Coronary artery (tissue), 2 donors: ENCODE results near the gene RAB22A.

Experiments used
- DNase-seq: peaks from one replicate; pipeline ENCODE4 v3.0.0-alpha.2; 2017; ENCODE audit warnings: low spot score
- H3K27ac ChIP-seq, 2 donors: fragments of 200-600 bp; sonication (generic); one replicate each; pipeline ENCODE4 v1.5.1; 2016 to 2019
- H3K4me3 ChIP-seq: fragments of 200-600 bp; sonication (generic); 2 replicates; pipeline ENCODE4 v1.5.1; 2016; ENCODE audit warnings: mild to moderate bottlenecking, moderate library complexity
- TF ChIP-seq, protein P1 (sequence below): fragments of 200-600 bp; sonication (generic); IDR thresholded peaks from one replicate; pipeline ENCODE4 v1.5.1; 2019; ENCODE audit warnings: antibody characterized with exemption

Gene RAB22A

DNA sequence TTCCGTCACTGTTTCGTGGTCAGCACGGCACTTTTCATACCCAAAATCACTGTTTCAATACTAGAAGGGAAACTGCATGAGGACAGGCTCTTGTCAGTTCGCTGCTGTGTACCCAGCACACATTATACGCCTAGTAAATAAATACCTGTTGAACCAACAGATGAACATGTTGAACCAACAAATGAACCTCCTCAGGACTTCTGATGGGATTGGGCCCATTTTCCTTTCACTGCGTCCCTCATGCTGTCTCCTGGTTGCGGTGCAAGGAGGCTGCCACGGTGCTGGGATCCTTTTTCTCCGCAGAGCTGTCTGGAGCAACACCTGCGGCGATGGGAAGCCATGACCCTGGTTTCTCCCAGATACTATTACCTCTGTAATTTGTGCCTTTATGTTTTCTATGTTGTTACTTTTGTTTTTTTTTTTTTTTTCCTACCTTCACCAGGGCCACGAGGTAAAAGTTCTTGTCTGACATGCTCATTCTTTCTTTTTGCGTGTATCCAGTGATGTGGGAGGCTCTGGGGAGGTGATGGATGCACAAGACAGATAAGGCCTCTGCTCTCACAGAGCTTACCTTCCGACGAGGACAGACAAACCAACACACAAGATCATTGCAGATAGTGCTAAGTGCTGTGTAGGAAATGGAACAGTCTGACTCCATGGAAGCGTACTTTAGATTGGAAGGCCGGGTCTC is 80.6 kb downstream of the RAB22A start:
- H3K4me3 ChIP-seq = peak overlapping the region; percentile 94
- peak overlapping the region; percentile 94 to 96 for H3K27ac ChIP-seq
- DNase-seq = no peak
- TF ChIP-seq, protein P1, sequence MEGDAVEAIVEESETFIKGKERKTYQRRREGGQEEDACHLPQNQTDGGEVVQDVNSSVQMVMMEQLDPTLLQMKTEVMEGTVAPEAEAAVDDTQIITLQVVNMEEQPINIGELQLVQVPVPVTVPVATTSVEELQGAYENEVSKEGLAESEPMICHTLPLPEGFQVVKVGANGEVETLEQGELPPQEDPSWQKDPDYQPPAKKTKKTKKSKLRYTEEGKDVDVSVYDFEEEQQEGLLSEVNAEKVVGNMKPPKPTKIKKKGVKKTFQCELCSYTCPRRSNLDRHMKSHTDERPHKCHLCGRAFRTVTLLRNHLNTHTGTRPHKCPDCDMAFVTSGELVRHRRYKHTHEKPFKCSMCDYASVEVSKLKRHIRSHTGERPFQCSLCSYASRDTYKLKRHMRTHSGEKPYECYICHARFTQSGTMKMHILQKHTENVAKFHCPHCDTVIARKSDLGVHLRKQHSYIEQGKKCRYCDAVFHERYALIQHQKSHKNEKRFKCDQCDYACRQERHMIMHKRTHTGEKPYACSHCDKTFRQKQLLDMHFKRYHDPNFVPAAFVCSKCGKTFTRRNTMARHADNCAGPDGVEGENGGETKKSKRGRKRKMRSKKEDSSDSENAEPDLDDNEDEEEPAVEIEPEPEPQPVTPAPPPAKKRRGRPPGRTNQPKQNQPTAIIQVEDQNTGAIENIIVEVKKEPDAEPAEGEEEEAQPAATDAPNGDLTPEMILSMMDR = no peak

DNA sequence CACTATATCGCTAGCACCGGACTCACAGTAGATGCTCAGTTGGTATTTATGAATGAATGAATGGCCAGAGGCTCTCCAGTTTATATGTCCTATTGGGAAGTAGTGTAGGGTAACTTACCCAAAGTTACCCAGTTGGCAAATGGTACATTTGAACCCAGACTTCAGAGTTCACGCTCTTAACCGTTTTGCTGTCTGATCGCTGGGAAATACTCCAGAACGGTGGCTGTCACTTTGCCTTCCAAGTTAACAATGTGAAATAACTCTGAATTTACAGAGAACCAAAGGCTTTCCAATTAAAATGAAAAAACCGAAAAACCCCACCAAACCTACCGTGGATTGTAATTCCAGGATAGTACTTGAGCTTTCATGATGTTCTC is 81.1 kb downstream of the RAB22A start:
- Histone ChIP-seq H3K4me3 (peak overlapping the region; percentile 94), H3K27ac (no peak overlapping the region)
- TF ChIP-seq, protein P1 = no peak
- no peak for DNase-seq

DNA sequence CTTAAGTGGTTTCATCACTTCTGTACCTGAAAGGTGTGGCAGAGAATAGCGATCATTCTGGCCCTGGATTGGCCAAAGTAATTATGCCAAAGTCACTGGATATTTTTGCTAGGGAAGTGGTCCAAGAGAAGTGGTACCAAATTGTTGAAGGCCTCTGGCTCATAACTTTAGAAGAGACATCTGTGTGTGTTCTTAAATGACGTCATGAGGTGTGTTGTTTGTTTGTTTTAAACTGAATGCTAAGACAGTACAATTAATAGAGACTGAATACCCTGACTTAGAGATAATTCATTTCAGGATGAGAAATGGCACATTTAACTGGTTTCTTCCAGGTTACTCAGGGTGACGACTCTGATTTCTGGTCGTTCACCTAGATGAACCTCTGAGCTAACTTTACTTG is 82.8 kb downstream of the RAB22A start:
- H3K4me3 ChIP-seq = no peak overlapping the region
- TF ChIP-seq, protein P1 = no peak
- no peak overlapping the region for H3K27ac ChIP-seq
- DNase-seq = no peak

DNA sequence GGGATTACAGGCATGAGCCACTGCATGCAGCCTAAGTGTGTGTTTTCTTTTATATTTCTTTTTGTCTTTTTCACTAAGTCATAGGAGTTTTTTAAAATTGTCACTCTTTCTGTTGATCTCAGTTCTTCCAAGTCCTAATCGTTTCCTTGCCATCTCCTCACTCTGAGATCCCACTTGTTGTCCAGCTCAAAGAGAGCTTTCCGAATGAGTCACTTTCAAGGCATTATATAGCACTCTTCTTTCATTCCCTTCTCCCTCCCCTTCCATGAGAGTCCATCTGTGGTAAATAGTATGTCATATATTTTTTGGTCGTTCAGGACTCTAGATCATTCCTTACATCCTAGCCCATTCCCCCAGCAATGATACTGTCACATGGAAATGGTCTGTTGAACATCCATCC is 83.8 kb downstream of the RAB22A start:
- TF ChIP-seq, protein P1 = no peak
- DNase-seq = no peak
- H3K27ac ChIP-seq = no peak overlapping the region
- no peak overlapping the region for H3K4me3 ChIP-seq

DNA sequence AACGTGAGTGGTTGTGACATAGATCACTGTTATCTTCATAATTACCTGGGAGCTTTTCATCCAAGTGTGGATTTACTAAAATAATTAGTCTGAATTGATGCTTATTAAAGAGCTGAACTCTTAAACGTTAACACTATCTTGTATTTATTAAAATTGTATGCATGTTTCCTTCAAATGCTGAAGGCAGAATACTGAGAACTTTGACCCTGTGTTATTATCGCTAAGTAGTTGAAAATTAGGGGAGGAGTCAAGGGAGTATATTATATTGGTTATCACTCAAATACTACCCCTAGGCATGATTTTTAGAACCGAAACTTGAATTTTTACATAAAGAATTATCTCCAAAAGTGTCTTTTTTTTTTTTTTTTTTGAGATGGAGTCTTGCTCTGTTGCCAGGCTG is 85.3 kb downstream of the RAB22A start:
- no peak overlapping the region for H3K4me3 ChIP-seq
- TF ChIP-seq, protein P1 = no peak
- no peak for DNase-seq
- H3K27ac ChIP-seq = no peak overlapping the region

DNA sequence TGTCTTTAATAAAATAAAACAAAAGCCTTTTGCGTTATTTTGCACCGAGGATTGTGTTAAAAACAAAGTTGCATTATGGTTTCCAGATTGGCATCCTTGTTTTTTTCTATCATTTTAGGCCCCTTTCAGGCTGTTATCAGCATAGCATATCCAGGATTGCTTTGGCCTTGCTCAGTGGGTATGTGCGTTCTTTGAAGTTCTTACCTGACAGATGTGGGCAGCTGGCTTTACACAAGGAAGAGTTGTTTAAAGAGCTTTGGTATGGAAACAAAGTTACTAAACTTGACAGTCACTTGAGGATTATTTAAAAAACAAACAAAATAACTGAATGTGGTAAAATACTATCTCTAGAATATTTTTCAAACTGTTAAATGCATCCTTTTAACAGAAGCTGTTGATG is 86.1 kb downstream of the RAB22A start:
- Histone ChIP-seq H3K4me3 (no peak overlapping the region), H3K27ac (no peak overlapping the region)
- DNase-seq = no peak
- TF ChIP-seq, protein P1 = no peak

DNA sequence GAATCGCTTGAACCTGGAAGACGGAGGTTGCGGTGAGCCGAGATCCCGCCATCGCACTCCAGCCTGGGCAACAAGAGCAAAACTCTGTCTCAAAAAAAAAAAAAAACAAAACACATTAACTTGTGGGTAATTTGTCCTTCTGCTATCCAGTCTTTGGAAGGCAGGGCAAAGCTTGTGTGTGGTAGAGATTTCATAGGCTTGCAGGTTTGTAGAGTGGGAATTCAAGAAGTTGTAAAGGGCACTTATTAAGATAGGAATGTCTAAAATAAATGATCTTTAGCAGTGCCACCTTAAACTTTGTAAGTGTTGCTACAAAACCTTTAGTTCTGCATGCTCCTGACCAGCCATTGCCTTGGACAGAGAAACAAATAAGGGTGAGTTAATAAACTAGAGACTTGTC is 87.9 kb downstream of the RAB22A start:
- TF ChIP-seq, protein P1 = no peak
- DNase-seq = no peak
- Histone ChIP-seq H3K4me3 (no peak overlapping the region), H3K27ac (no peak overlapping the region)
